GM19238 (cell line): ENCODE results near the gene KCNJ6.
A peak's percentile ranks its signal among the peaks of the same experiment; 100 is the strongest.
"Not testable (repeated sequence)": the region's sequence is repeated elsewhere in the genome, so short reads cannot be mapped to it uniquely, and the experiment has no call there.

Source experiments
- DNase-seq: peaks from one replicate; pipeline ENCODE4 v3.0.0; 2011; ENCODE audit warnings: low spot score; ENCODE audit not compliant: insufficient read length

KCNJ6 gene

GRCh38 chr21:37780991-37781983 is 135.0 kb downstream of the KCNJ6 start:
- no peak for DNase-seq

- DNase-seq: no peak
These were observed 145.1 kb downstream of the KCNJ6 start for GRCh38 chr21:37771181-37771580.

GRCh38 chr21:37770461-37770860 is 145.8 kb downstream of the KCNJ6 start:
- DNase-seq: no peak

- no peak for DNase-seq
These were observed 146.6 kb downstream of the KCNJ6 start for GRCh38 chr21:37769656-37770055.

GRCh38 chr21:37767984-37768383 is 148.3 kb downstream of the KCNJ6 start:
- DNase-seq: no peak

GRCh38 chr21:37766129-37766528 is 150.1 kb downstream of the KCNJ6 start:
- DNase-seq: no peak

GRCh38 chr21:37765221-37765900 is 150.9 kb downstream of the KCNJ6 start:
- no peak for DNase-seq

GRCh38 chr21:37764691-37765090 is 151.6 kb downstream of the KCNJ6 start:
- DNase-seq: no peak

GRCh38 chr21:37763298-37763697 is 153.0 kb downstream of the KCNJ6 start:
- DNase-seq: no peak

GRCh38 chr21:37762606-37763005 is 153.7 kb downstream of the KCNJ6 start:
- no peak for DNase-seq

GRCh38 chr21:37761406-37761805 is 154.9 kb downstream of the KCNJ6 start:
- DNase-seq: not testable (repeated sequence)

- no peak for DNase-seq
These were observed 156.5 kb downstream of the KCNJ6 start for GRCh38 chr21:37759777-37760176.

GRCh38 chr21:37758982-37759381 is 157.3 kb downstream of the KCNJ6 start:
- peak; percentile 16 for DNase-seq

GRCh38 chr21:37757606-37758376 is 158.5 kb downstream of the KCNJ6 start:
- DNase-seq: no peak

GRCh38 chr21:37753122-37753599 is 163.1 kb downstream of the KCNJ6 start:
- no peak for DNase-seq

GRCh38 chr21:37751268-37751975 is 164.8 kb downstream of the KCNJ6 start:
- no peak for DNase-seq

GRCh38 chr21:37749132-37749531 is 167.1 kb downstream of the KCNJ6 start:
- no peak for DNase-seq

- DNase-seq: no peak
These were observed 167.9 kb downstream of the KCNJ6 start for GRCh38 chr21:37748351-37748750.

GRCh38 chr21:37746849-37747248 is 169.4 kb downstream of the KCNJ6 start:
- DNase-seq: no peak

GRCh38 chr21:37744551-37744950 is 171.7 kb downstream of the KCNJ6 start:
- DNase-seq: no peak

- no peak for DNase-seq
These were observed 173.7 kb downstream of the KCNJ6 start for GRCh38 chr21:37742532-37742931.
